ENCODE data around the gene DUSP22.

DNA sequence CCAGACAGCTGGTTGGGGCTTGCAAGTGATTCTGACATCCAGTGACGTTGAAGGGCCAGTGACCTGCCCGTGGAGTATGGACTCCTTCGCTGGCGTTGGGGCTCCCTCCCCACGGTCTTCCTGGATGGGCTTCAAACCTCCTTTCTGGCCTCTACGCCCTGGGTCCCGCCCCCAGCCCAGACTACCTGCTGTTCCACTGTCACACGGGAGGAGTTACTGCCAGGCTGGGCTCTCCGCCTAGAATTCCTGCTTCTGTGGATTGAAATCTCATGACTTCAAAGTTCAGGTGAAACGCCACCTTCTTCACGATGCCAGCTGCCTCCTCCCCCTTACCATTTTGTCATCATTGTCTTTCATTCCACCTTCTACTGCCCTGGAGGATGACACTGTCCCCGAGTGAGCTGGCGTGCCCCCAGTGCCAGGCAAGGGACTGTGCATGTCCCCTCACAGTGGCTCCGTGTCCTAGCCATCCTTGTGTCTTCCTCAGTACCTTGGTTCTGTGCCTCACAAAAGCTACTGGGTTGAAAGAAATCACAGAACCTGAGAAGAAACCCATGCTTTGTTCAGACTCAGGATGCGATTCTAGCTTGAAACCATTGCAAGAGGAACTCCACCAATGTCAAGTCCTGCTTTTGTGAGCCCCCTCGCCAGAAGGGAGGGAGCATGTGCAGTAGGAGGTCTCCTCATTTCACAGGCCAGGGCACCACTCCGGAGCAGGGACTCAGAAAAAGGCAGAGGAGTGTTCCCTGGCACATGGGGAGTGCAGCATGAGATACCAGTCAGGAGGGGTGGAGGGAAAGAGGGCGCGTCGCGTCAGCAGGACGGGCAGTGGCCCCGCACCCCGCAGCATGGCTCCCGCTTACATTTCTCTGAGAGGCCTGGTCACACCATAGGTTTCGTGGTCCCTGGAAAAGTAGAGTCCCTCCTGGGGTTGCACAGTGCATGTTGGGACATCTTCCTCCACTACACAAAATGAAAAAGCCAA is 88.2 kb downstream of the DUSP22 start:
- no peak for TF ChIP-seq NCOA6 (IDR thresholded peaks at IDR 0.05)
- no peak for TF ChIP-seq TEAD4 (IDR thresholded peaks at IDR 0.05; ENCODE audit: low read length)
- no peak for TF ChIP-seq TEAD4 (CRISPR knock-in tag; IDR thresholded peaks at IDR 0.05; ENCODE audit: borderline replicate concordance)
- no peak for TF ChIP-seq RFX5 (IDR thresholded peaks at IDR 0.05; ENCODE audit: low read depth, low read length)
- no peak for TF ChIP-seq SMAD1 (IDR thresholded peaks at IDR 0.05; ENCODE audit: low read depth, low read length, partially characterized antibody)
- no peak for TF ChIP-seq CTCF (IDR thresholded peaks at IDR 0.05 in 2 of 3, conservative IDR thresholded peaks at IDR 0.05 in 1 of 3; ENCODE audit: insufficient read depth in 2 of 3, low read depth in 1 of 3, low read length in 3 of 3)
- no peak for TF ChIP-seq HNRNPK (IDR thresholded peaks at IDR 0.05; ENCODE audit: low read depth, low read length, poor library complexity, severe bottlenecking)
- TF ChIP-seq ZNF274 (IDR thresholded peaks at IDR 0.05; ENCODE audit: borderline replicate concordance, low read depth, low read length) = no peak
- TF ChIP-seq, protein P1, sequence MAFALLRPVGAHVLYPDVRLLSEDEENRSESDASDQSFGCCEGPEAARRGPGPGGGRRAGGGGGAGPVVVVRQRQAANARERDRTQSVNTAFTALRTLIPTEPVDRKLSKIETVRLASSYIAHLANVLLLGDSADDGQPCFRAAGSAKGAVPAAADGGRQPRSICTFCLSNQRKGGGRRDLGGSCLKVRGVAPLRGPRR (CRISPR knock-in tag; IDR thresholded peaks at IDR 0.05) = no peak
- TF ChIP-seq ZNF512 (tag; IDR thresholded peaks at IDR 0.05) = no peak
- no peak for TF ChIP-seq CBX3 (IDR thresholded peaks at IDR 0.05; ENCODE audit: borderline replicate concordance in 1 of 2, low read length in 2 of 2)
